K562 treated with DMSO at 1 percent for 4 hours (cell line): Measurements from ENCODE around the gene ANKRD50. TPM values are rescaled to one million over a fixed set of nuclear protein-coding genes. Genes with fewer than 3 reads are reported as not detected.

Experiments
- total RNA-seq: library from RNA; unstranded; fragments of 300-600 nt; gene quantifications from 2 replicates; pipeline ENCODE4 v1.2.3, GENCODE V29; 2022; ENCODE audit not compliant: insufficient read depth

The ANKRD50 gene, protein sequence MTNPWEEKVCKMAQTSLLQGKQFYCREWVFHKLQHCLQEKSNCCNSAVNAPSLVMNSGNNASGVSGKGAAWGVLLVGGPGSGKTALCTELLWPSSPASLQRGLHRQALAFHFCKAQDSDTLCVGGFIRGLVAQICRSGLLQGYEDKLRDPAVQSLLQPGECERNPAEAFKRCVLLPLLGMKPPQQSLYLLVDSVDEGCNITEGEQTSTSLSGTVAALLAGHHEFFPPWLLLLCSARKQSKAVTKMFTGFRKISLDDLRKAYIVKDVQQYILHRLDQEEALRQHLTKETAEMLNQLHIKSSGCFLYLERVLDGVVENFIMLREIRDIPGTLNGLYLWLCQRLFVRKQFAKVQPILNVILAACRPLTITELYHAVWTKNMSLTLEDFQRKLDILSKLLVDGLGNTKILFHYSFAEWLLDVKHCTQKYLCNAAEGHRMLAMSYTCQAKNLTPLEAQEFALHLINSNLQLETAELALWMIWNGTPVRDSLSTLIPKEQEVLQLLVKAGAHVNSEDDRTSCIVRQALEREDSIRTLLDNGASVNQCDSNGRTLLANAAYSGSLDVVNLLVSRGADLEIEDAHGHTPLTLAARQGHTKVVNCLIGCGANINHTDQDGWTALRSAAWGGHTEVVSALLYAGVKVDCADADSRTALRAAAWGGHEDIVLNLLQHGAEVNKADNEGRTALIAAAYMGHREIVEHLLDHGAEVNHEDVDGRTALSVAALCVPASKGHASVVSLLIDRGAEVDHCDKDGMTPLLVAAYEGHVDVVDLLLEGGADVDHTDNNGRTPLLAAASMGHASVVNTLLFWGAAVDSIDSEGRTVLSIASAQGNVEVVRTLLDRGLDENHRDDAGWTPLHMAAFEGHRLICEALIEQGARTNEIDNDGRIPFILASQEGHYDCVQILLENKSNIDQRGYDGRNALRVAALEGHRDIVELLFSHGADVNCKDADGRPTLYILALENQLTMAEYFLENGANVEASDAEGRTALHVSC (N-terminal part only)
- total RNA-seq, result 3.8 and 6.4 TPM in 2 replicates

DNA sequence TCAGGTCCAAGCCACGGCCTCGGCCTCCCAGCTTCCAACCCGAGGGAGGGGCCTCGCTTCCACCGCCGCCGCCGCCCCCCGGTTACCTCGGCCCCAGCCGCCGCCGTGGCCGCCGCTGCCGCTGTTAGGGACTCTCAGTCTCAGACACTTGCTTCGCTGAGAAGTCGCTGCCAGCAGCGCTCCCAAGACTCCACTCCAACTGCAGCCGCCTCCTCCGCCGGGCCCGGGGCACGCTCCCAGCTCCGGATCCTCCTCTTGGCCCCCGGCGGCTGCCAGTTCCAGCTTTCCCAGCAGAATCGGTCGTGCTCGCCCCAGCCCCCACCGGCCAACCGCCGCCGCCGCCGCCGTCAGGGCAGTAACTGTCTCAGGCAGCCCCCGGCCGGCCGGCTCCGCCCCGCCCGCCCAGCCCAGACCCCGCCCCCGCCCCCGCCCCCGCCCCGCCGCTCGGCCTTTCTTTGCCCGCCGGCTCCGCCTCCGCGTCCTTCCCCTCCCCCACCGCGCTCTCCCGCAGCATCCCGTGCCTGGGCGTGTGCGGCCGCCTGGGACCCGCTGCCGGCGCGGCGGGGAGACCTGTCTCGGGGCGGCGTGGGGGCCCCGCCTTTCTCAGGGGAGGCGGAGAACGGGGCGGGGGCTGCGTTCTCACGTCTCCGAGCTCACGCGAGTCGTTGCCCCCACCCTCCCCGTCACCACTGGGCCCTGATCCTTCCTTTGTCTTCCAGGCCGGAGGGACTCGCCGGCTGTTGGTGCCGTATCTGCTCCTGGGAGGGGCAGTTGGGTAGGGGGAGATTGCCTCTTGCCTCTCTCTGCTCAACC lies at the start of gene ANKRD50:
Gene ANKRD50, minus strand, starts transcription at position 361 of the 813 bp plus-strand sequence. CDS start 2,221 bp downstream, outside the sequence.

